ENCODE measurements around the gene SLAIN1.
A peak's percentile ranks its signal among the peaks of the same experiment; 100 is the strongest.

Gene SLAIN1

GRCh38 chr13:77752512-77753069 is 55.1 kb downstream of the SLAIN1 start:
- DNase-seq, result no peak

GRCh38 chr13:77760893-77761292 is 63.4 kb downstream of the SLAIN1 start:
- DNase-seq, result no peak

DNA sequence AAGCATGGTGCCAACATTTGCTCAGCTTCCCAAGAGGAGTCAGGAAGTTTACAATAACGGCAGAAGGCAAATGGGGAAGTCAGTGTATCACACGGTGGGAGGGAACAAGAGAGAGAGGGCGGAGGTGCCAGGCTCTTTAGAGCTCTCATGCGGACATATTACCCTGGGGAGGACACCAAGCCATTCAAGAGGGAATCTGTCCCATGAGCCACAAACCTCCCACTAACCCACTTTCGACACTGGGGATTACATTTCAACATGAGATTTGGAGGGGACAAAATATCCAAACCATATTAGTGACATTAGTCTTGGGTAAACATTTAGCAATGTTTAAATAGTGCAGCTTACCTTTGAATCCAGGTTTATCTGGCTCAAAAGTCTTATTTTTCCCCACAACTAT is 69.9 kb downstream of the SLAIN1 start:
- no peak for DNase-seq

- DNase-seq, result no peak
Observed at GRCh38 chr13:77774181-77774580, 76.7 kb downstream of the SLAIN1 start.

DNA sequence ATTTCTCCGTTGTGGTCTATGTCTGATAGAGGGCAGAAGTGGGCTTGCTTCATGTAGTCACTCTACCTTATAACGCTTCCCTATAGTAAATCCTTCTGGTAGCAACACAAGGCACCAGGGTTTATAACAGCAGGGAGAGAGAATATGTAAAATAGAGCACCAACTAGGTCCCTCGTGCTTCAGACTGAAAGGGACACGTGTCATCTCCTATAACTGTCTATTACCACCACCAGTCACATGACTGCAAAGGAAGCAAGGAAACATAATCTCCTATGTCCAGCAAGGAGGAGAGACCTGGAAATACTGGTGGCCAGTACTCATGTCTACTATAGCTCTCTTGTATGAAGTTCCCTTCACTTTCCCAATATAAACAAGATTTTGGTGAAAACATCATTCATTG is 79.2 kb downstream of the SLAIN1 start:
- no peak for DNase-seq

DNA sequence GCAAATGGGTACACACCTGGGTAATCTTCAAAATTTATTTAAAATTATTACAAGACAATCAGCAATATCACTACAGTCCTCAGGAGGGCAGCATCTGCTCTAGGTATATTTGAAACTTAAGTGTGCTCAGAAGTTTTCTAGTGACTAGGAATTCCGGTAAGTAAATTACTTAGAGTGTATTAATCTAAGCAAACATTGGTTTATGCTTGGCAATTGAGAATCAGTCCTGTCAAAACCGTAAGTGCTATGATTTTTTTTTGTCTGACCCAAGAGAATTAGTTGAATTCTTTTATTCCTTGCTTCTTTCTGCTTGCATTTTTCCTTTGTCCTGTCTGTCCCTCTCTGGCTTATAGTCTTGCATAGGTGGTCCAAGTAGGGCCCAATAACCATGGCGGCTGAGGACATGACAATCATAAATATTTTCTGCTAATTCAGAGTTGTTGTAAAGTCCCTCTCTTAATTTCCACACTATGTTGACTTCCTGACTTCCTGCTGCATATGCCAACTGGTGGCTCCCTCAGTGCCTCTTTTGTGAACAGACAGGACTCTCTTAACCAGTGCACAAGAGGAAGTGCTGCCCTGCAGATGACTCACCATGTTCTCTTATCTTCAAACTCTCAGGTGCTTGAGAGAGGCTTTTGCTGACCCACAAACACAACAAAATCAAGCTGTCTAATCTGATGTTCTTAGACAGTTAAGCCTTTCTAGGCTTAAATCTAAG is 82.2 kb downstream of the SLAIN1 start:
- DNase-seq, result peak; percentile 27

DNA sequence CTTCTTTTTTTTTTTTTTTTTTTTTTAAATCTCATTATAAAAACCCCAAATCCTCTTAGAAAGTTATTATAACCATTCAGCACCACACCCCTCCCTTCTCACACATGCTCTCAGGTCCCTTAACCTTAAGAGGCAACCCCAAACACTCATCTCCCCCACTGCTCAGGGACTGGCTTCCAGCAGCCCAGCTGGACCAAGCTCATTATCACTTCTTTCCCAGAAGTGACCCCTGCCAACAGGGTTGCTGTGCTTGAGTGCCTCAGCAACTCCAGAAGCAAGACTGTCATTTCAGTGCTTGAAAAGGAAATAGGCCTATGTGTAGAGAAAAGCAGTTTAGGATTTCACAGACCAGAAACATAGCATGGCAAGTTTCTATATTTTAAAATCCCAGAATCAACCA is 84.3 kb downstream of the SLAIN1 start:
- no peak for DNase-seq

- no peak for DNase-seq
Observed at GRCh38 chr13:77784515-77784914, 87.0 kb downstream of the SLAIN1 start.

GRCh38 chr13:77786695-77787287 is 89.3 kb downstream of the SLAIN1 start:
- DNase-seq, result no peak

GRCh38 chr13:77789376-77789775 is 91.9 kb downstream of the SLAIN1 start:
- DNase-seq, result no peak

GRCh38 chr13:77800219-77800618 is 102.7 kb downstream of the SLAIN1 start:
- no peak for DNase-seq

GRCh38 chr13:77806518-77806917 is 109.0 kb downstream of the SLAIN1 start:
- DNase-seq, result no peak

- DNase-seq, result no peak
Observed at GRCh38 chr13:77807431-77808135, 110.1 kb downstream of the SLAIN1 start.

GRCh38 chr13:77810430-77810829 is 112.9 kb downstream of the SLAIN1 start:
- peak; percentile 5 for DNase-seq

- no peak for DNase-seq
Observed at GRCh38 chr13:77810878-77811277, 113.4 kb downstream of the SLAIN1 start.

DNA sequence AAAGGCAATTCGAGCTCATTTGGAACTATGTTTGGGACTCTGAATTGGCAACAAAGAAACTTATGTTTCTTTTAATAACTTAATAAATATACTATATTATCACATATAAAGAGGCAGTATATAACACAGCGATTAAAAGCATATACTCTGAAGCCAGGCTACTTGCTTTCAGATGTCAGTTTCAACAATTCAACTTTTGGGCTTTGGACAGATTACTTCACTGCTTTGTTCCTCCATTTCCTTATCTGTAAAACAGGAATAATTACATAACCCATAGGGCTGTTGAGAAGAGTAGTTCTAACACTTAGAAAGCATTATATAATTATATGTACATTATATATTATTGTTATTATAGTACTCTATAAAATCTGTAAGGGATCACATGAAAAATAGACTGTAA is 113.9 kb downstream of the SLAIN1 start:
- no peak for DNase-seq

- no peak for DNase-seq
Observed at GRCh38 chr13:77811981-77812380, 114.5 kb downstream of the SLAIN1 start.
